K562 (cell line): Measurements from ENCODE around the gene ECSIT. TPM values are rescaled to one million over a fixed set of nuclear protein-coding genes. Genes with fewer than 3 reads are reported as not detected.
A peak's percentile ranks its signal among the peaks of the same experiment; 100 is the strongest.
"Not testable (repeated sequence)": the region's sequence is repeated elsewhere in the genome, so short reads cannot be mapped to it uniquely, and the experiment has no call there.

Experiments
- ATAC-seq: fragments of 200-7000 bp; cut with Tn5 transposase; 3 replicates; pipeline ENCODE4 v1.9.1; 2020; ENCODE audit warnings: moderate library complexity
- BruUV-seq: library from RNA; stranded (reverse); fragments of 400-500 nt; replicated peaks from 2 replicates; lab custom pipeline; 2021; lab: Mats Ljungman, UMichigan
- CTCF ChIA-PET: fragments of 300-600 bp; formaldehyde crosslinking; extraction: SDS; loops from one replicate; lab custom pipeline; 2021; ENCODE audit warnings: low intra/inter-chr PET ratio; lab: Yijun Ruan, JAX
- POLR2A ChIA-PET: fragments of 300-600, 350-650 bp; sonication (Branson Sonifier 250); formaldehyde crosslinking; extraction: SDS; loops from one replicate; lab custom pipeline; 2021; ENCODE audit warnings: antibody characterized with exemption, inconsistent platforms; lab: Yijun Ruan, JAX
- DNase-seq, 4 experiments: peaks; one replicate each; pipeline versions ENCODE4 v3.0.0 to v3.0.0-alpha.2; 2011 to 2018; ENCODE audit warnings: low spot score in 3 of 4, mixed read lengths in 3 of 4; ENCODE audit errors: extremely low read depth in 1 of 4
- FAIRE-seq: peaks from 2 replicates; lab custom pipeline; 2011; peaks lifted over from hg19 to GRCh38; lab: Jason Lieb, UNC
- H2AFZ ChIP-seq: 2 replicates; pipeline ENCODE4 v1.6.0; 2011; ENCODE audit warnings: low read depth, low read length, control low read depth, inconsistent platforms
- H3K27ac ChIP-seq: fragments of 200-600 bp; 3 replicates; pipeline ENCODE4 v1.8.0; 2011; ENCODE audit warnings: low read depth, mild to moderate bottlenecking, control low read depth, inconsistent platforms, low read length, moderate library complexity, mixed read lengths; ENCODE audit errors: extremely low read depth
- H3K27me3 ChIP-seq, 2 experiments: fragments of 300-600 bp in 1 of 2; 2 replicates in 1 of 2; 3 replicates in 1 of 2; pipeline versions ENCODE4 v1.6.0 to v1.8.0; 2011; ENCODE audit warnings: inconsistent platforms in 2 of 2, low read length in 2 of 2, mild to moderate bottlenecking in 1 of 2, mixed read lengths in 1 of 2, moderate library complexity in 1 of 2; ENCODE audit not compliant: control insufficient read depth in 2 of 2, insufficient read depth in 2 of 2
- H3K36me3 ChIP-seq: fragments of 300-600 bp; 3 replicates; pipeline ENCODE4 v1.8.0; 2011; ENCODE audit warnings: mild to moderate bottlenecking, low read length, inconsistent platforms; ENCODE audit not compliant: control insufficient read depth, insufficient read depth
- H3K4me1 ChIP-seq, 2 experiments: fragments of 200-600 bp in 1 of 2; replicated peaks in 1 of 2; 2 replicates in 1 of 2; 3 replicates in 1 of 2; pipeline versions ENCODE4 v1.5.1 to v1.8.0; 2011; ENCODE audit warnings: inconsistent platforms in 2 of 2, low read length in 2 of 2, mild to moderate bottlenecking in 1 of 2, mixed read lengths in 1 of 2, moderate library complexity in 1 of 2; ENCODE audit not compliant: control insufficient read depth in 2 of 2, insufficient read depth in 2 of 2
- H3K4me2 ChIP-seq: 2 replicates; pipeline ENCODE4 v1.6.1; 2011; ENCODE audit warnings: low read length, control low read depth, inconsistent platforms, mixed read lengths; ENCODE audit not compliant: insufficient read depth
- H3K4me3 ChIP-seq: fragments of 200-600 bp; sonication (generic), shearing (Covaris generic); 2 replicates; pipeline ENCODE4 v1.5.1; 2016; ENCODE audit warnings: control low read depth, inconsistent platforms
- H3K79me2 ChIP-seq: fragments of 200-600 bp; 3 replicates; pipeline ENCODE4 v1.8.0; 2011; ENCODE audit warnings: low read length, inconsistent platforms; ENCODE audit not compliant: control insufficient read depth, insufficient read depth
- H3K9ac ChIP-seq, 2 experiments: 2 replicates each; pipeline versions ENCODE4 v1.6.0 to v1.6.1; 2011; ENCODE audit warnings: low read depth in 2 of 2, low read length in 2 of 2, control low read depth in 1 of 2, inconsistent platforms in 1 of 2, mild to moderate bottlenecking in 1 of 2, mixed read lengths in 1 of 2; ENCODE audit not compliant: insufficient read depth in 1 of 2
- H3K9me1 ChIP-seq: one replicate; pipeline ENCODE4 v1.6.0; 2011; ENCODE audit warnings: inconsistent platforms, mild to moderate bottlenecking, low read length, moderate library complexity; ENCODE audit not compliant: control insufficient read depth, insufficient read depth
- H3K9me3 ChIP-seq: replicated peaks from 2 replicates; pipeline ENCODE4 v1.5.1; 2011; ENCODE audit warnings: low read depth, low read length, inconsistent platforms; ENCODE audit not compliant: control insufficient read depth, insufficient read depth
- H4K20me1 ChIP-seq: replicated peaks from 2 replicates; pipeline ENCODE4 v1.6.1; 2011; ENCODE audit warnings: low read length, inconsistent platforms, mixed read lengths; ENCODE audit not compliant: control insufficient read depth, insufficient read depth
- ATF3 ChIP-seq, 2 experiments: fragments of 450-650 bp in 1 of 2; sonication (generic) in 1 of 2; formaldehyde crosslinking in 1 of 2; IDR thresholded peaks in 1 of 2; conservative IDR thresholded peaks in 1 of 2; 2 replicates each; pipeline versions ENCODE4 v1.6.1 to v1.8.1; 2016 to 2023; ENCODE audit warnings: mild to moderate bottlenecking in 2 of 2, moderate library complexity in 2 of 2, inconsistent platforms in 1 of 2, missing genetic modification reagents in 1 of 2
- BCOR ChIP-seq: fragments of 450-650 bp; IDR thresholded peaks from 2 replicates; pipeline ENCODE4 v1.6.1; 2016
- FOSL1 ChIP-seq: fragments of 200-800 bp; sonication (Bioruptor generic); conservative IDR thresholded peaks from 2 replicates; pipeline ENCODE4 v1.6.1; 2016; ENCODE audit warnings: missing genetic modification characterization, missing compliant biosample characterization
- KDM1A ChIP-seq, 2 experiments: fragments of 450-650 bp; IDR thresholded peaks; 2 replicates each; pipeline ENCODE4 v1.6.1; 2016; ENCODE audit warnings: mild to moderate bottlenecking in 2 of 2
- ZBTB17 ChIP-seq: fragments of 450-650 bp; formaldehyde crosslinking; IDR thresholded peaks from 2 replicates; pipeline ENCODE4 v1.4.0; 2020; ENCODE audit warnings: mild to moderate bottlenecking
- ZNF121 ChIP-seq: sonication (generic); formaldehyde crosslinking; conservative IDR thresholded peaks from 2 replicates; pipeline ENCODE4 v1.8.0; 2022; ENCODE audit warnings: missing genetic modification reagents
- ZNF384 ChIP-seq: IDR thresholded peaks from 2 replicates; pipeline ENCODE4 v1.6.1; 2012; ENCODE audit warnings: low read depth, low read length, improper control_type of control experiment
- WGBS: fragments of 100-300 bp; shearing (Covaris generic); methylation state at CpG from one replicate; pipeline ENCODE4 v1.1.6; 2016; ENCODE audit warnings: low coverage, mixed read lengths; ENCODE audit not compliant: insufficient coverage; ENCODE audit errors: missing lambda C conversion rate; 5-methylcytosine and 5-hydroxymethylcytosine counted together
- in situ Hi-C: fragments of 300-500 bp; cut with MboI; formaldehyde crosslinking; loops from 4 replicates; pipeline ENCODE4 v1.15.0; 2018; ENCODE audit warnings: inconsistent platforms, mixed read lengths
- intact Hi-C: fragments of 100-400 bp; cut with micrococcal nuclease; formaldehyde crosslinking; loops from 2 replicates; pipeline ENCODE4 v1.14.2; 2022
- polyA plus RNA-seq, 8 experiments: library from polyadenylated mRNA; depleted of rRNA in 4 of 8; stranded (reverse) in 5 of 8; unstranded in 3 of 8; fragments of >200 nt; fragmentation: Nextera tagmentation in 2 of 8; fragmentation: Illumina TruSeq in 1 of 8; extraction: Ambion mirVana in 2 of 8; extraction: Trizol in 1 of 8; gene quantifications; 2 replicates each; pipeline versions ENCODE4 v1.2.1 to v1.2.3, GENCODE V29; 2011 to 2014; ENCODE audit warnings: inconsistent platforms in 1 of 8, missing spikeins in 1 of 8
- total RNA-seq, 7 experiments: library from RNA; depleted of rRNA in 6 of 7; stranded (reverse); fragments of >200 nt in 6 of 7; fragmentation: Illumina TruSeq in 2 of 7; extraction: Trizol in 2 of 7; gene quantifications; 2 replicates each; pipeline versions ENCODE4 v1.2.1 to v1.2.3, GENCODE V29; 2011 to 2021; ENCODE audit warnings: low replicate concordance in 1 of 7

Gene ECSIT
- total and polyA plus RNA-seq, 9 of the 15 experiments (the other 6 are each of a cell fraction or from before 2014, with no cell fraction given), result 1.1 to 82.5 (median 43.9) TPM

GRCh38 chr19:11475861-11476260 lies 53.1 kb downstream of the ECSIT start:
- no TSS peak for BruUV-seq
- H3K9ac ChIP-seq, result no peak overlapping the region
- 0 out of 2 replicates have a peak, but pooled peaks have one; percentile 57 for TF ChIP-seq ZBTB17 (CRISPR knock-in tag)
- TF ChIP-seq FOSL1, result no peak
- in situ Hi-C loops, result no loop called here
- no peak overlapping the region for H3K27ac ChIP-seq
- WGBS, result 29% methylated on average over 8 of the region's 8 CpGs
- no peaks in the 10 kb centered on the region for H3K9me3 ChIP-seq
- ChIA-PET CTCF (no interaction called here), POLR2A (interaction anchor here (0.6 kb wide), 1 partner anchor 29 kb away, joined by 3 read pairs; no protein-coding TSS in a partner anchor)
- H4K20me1 ChIP-seq, result no peaks in the 10 kb centered on the region; the same call in 1 of the 2 replicates
- no peaks in the 10 kb centered on the region for H3K9me1 ChIP-seq
- FAIRE-seq (no peak), DNase-seq (peak in 1 of 4 experiments; percentile 2), ATAC-seq (no peak)
- intact Hi-C loops, result no loop called here
- peaks cover 9 to 28% of the 10 kb centered on the region in 2 experiments; a peak in 4 of 5 replicates for H3K4me1 ChIP-seq
- no peak overlapping the region for H3K4me3 ChIP-seq
- no peak overlapping the region for H2AFZ ChIP-seq
- no peaks in the 10 kb centered on the region for H3K36me3 ChIP-seq
- H3K27me3 ChIP-seq, result peaks cover 10 to 14% of the 10 kb centered on the region in 2 experiments
- H3K4me2 ChIP-seq, result no peak overlapping the region
- no peaks in the 10 kb centered on the region for H3K79me2 ChIP-seq

DNA sequence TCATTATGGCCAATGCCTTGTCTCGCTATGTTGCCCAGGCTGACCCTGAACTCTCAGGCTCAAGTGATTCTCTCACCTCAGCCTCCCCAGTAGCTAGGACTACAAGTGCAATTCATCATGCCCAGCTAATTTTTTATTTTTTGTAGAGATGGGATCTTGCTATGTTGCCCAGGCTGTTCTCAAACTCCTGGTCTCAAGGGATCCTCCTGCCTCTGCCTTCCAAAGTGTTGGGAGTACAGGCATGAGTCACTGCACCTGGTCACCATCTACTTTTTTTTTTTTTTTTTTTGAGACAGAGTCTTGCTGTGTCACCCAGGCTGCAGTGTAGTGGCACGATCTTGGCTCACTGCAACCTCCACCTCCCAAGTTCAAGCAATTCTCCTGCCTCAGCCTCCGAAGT lies 53.6 kb downstream of the ECSIT start:
- POLR2A ChIA-PET, result interaction anchor here (0.6 kb wide), 1 partner anchor 30 kb away, joined by 3 read pairs; no protein-coding TSS in a partner anchor
- intact Hi-C loops, result not testable (repeated sequence)
- 53% methylated on average over 3 of the region's 3 CpGs for WGBS

More for the DNA sequence above, 53.6 kb downstream of the ECSIT start:
- H3K9ac ChIP-seq; FAIRE-seq; H3K9me3 ChIP-seq; H3K4me2 ChIP-seq; BruUV-seq; CTCF ChIA-PET; DNase-seq; H3K36me3 ChIP-seq; H3K27ac ChIP-seq; H3K79me2 ChIP-seq; H3K4me3 ChIP-seq; H3K9me1 ChIP-seq; H2AFZ ChIP-seq; H4K20me1 ChIP-seq; ATAC-seq; in situ Hi-C loops; TF ChIP-seq ATF3 (CRISPR knock-in tag; conservative IDR thresholded peaks at IDR 0.05): not testable (repeated sequence)
- peaks cover 9 to 23% of the 10 kb centered on the region in 2 experiments; a peak in 4 of 5 replicates for H3K4me1 ChIP-seq
- H3K27me3 ChIP-seq, result peaks cover 10 to 14% of the 10 kb centered on the region in 2 experiments
- peak; percentile 51 for TF ChIP-seq ZNF384
- TF ChIP-seq ZNF121 (CRISPR knock-in tag), result peak; percentile 86
- peak; percentile 20; the same call in 1 of the 2 replicates for TF ChIP-seq BCOR
- 0 out of 2 replicates have a peak, but pooled peaks have one; percentile 24 for TF ChIP-seq ATF3 (IDR thresholded peaks at IDR 0.05)
- 0 out of 4 replicates have a peak, but pooled peaks of 1 of the 2 experiments have one; percentile 8 for TF ChIP-seq KDM1A (IDR thresholded peaks at IDR 0.05)
